GM12865 (cell line): Measurements from ENCODE around the gene CXCL13.

Source experiments
- DNase-seq: peaks from one replicate; pipeline ENCODE4 v3.0.0; 2010; ENCODE audit warnings: low read depth
- H3K4me3 ChIP-seq: 2 replicates; pipeline ENCODE4 v1.5.1; 2011; ENCODE audit warnings: mild to moderate bottlenecking, low read depth, low read length, control low read depth
- CTCF ChIP-seq: IDR thresholded peaks from 2 replicates; pipeline ENCODE4 v1.5.1; 2011; ENCODE audit warnings: low read length, control low read depth, low read depth, inconsistent platforms; ENCODE audit not compliant: insufficient read depth; ENCODE audit errors: missing control alignments

CXCL13 gene

DNA sequence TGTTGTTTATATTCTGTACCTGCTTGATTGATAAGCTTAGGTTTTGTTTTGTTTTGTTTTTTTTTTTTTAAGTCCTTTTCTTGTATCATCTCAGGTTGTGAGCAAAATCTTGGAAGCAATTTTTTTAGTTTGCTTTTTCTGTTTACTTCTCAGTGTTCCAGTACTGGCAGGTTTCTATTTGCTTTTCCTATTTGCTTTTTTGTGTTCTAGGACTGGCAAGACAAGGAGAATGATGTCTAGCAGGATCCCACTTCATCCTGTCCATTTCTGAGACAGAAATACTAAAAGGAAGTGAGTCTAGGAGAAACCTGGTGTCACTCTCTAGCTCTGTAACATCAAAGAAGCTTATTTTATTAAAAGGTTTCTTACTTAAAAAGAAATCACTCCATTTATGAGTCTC is 15.6 kb downstream of the CXCL13 start:
- no peak for DNase-seq
- no peak for TF ChIP-seq CTCF
- H3K4me3 ChIP-seq: no peak overlapping the region

DNA sequence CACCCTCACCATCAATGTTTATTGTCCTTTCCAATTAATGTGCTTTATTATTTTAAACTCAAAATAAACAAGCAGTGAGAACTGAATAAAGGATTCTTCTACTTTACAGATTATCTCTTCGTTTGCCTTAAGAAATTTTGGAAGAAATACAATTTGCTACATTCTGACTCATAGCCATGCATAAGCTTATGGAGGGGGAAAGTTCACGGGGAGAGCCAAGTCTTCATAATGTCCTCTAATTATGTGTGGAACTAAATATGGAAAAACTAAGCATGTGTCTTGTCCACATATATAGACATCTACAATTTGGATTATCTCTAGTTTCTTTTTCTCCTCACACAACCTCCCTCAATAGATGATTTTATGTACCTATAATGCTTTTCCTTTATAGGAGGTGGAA is 17.5 kb downstream of the CXCL13 start:
- H3K4me3 ChIP-seq: no peak overlapping the region
- DNase-seq: no peak
- TF ChIP-seq CTCF: no peak

DNA sequence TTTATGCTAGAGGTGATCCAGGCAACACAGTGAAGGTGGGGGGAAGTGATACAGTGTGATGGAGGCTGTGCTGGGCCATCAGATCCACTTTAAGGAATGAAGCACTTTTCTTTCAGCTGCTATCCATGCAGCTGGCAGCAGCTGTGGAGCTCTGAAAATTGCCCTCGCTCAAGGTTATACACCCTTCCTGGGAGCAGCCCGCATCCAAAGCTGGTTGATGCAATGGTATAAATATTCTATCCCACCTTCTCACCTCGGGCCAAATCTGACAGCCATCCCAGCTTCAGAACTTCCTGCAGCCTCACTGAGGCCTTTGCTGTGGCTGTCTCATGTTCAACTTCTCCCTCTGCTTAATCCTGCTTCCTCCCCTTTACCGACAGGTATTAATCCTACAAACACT is 18.6 kb downstream of the CXCL13 start:
- no peak overlapping the region for H3K4me3 ChIP-seq
- no peak for TF ChIP-seq CTCF
- DNase-seq: no peak

GRCh38 chr4:77625485-77625884 is 19.9 kb downstream of the CXCL13 start:
- DNase-seq: no peak
- no peak for TF ChIP-seq CTCF

DNA sequence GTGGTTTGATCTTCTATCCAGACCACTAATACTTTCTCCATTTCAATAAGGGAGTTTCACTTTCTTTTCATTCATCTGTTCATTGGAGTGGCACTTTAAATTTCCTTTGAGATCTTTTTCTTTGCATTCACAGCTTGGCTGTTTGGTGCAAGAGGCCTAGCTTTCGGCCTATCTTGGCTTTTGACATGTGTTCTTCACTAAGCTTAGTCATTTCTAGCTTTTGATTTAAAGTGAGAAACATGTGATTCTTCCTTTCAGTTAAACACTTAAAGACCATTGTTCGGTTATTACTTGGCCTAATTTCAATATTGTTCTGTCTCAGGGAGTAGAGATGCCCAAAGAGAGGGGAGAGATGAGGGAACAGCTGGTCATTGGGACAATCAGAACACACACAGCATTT is 24.3 kb downstream of the CXCL13 start:
- no peak for TF ChIP-seq CTCF
- H3K4me3 ChIP-seq: no peak overlapping the region
- DNase-seq: peak; percentile 48

More at GRCh38 chr4:77625485-77625884, 19.9 kb downstream of the CXCL13 start:
- H3K4me3 ChIP-seq: no peak overlapping the region

GRCh38 chr4:77631276-77631675 is 25.7 kb downstream of the CXCL13 start:
- TF ChIP-seq CTCF: no peak
- no peak for DNase-seq
- H3K4me3 ChIP-seq: no peak overlapping the region

- TF ChIP-seq CTCF: no peak
- no peak overlapping the region for H3K4me3 ChIP-seq
- DNase-seq: no peak
These were observed 28.6 kb downstream of the CXCL13 start for GRCh38 chr4:77634132-77634785.
